ENCODE data around the gene PARK7.
"Not testable (repeated sequence)": the region's sequence is repeated elsewhere in the genome, so short reads cannot be mapped to it uniquely, and the experiment has no call there.

The PARK7 gene

DNA sequence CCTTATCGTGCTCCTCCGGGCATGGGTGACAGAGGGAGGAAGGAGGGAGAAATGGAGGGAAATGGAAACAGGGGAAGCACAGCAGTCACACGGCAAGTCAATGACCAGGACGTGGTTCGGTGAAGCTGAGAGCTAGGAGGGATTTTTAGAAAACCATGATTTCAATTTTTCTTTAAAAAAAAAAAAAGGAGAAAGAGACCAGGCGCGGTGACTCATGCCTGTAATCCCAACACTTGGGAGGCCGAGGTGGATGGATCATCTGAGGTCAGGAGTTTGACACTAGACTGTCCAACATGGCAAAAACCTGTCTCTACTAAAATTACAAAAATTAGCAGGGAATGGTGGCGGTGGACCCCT, 20.1 kb upstream of the PARK7 start:
- CTCF ChIA-PET = interaction anchor here (2.9 kb wide), 1 partner anchor 273 kb away, joined by 21 read pairs; no protein-coding TSS in a partner anchor
- POLR2A ChIA-PET = no interaction called here
- TF ChIP-seq, protein P1, sequence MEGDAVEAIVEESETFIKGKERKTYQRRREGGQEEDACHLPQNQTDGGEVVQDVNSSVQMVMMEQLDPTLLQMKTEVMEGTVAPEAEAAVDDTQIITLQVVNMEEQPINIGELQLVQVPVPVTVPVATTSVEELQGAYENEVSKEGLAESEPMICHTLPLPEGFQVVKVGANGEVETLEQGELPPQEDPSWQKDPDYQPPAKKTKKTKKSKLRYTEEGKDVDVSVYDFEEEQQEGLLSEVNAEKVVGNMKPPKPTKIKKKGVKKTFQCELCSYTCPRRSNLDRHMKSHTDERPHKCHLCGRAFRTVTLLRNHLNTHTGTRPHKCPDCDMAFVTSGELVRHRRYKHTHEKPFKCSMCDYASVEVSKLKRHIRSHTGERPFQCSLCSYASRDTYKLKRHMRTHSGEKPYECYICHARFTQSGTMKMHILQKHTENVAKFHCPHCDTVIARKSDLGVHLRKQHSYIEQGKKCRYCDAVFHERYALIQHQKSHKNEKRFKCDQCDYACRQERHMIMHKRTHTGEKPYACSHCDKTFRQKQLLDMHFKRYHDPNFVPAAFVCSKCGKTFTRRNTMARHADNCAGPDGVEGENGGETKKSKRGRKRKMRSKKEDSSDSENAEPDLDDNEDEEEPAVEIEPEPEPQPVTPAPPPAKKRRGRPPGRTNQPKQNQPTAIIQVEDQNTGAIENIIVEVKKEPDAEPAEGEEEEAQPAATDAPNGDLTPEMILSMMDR (IDR thresholded peaks at IDR 0.05; ENCODE audit: insufficient read depth, low read length, missing control alignments) = no peak
- no peak for DNase-seq (ENCODE audit: low read depth, low spot score)
- H3K4me3 ChIP-seq (ENCODE audit: low read depth, low read length) = no peak overlapping the region

DNA sequence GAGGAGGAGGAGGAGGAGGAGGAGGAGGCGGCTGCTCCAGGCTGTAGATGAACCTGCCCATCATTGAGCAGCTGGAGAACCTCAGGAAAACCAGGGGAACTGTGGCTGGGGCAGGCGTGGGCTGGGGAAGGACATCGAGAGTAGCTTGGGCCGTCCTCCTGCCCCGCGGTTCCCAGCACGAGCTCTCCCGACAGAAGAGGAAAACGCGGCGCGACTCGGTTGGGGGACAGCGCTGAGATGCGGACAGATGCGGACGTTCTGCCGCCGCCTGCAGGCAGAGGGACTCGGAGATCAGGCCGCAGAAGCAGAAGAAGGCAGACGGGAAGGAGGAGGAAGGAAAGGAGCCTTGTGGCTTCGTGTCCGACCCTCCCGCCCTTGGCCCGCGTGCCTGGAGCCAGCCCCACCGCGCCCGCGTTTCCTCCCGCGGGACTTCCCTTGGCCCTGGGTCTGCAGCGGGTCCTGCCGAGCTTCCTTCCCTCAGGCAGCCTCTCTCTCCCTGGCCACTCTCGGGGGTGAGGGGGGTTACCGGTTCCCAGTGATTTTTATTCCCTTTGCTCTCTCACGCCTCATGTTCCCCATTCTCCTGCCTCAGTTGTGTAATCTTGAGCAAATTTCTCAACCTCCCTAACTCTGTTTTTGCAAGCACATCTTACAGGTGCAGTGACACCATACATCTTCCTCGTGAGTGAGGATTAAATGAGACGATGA, 19.1 kb upstream of the PARK7 start:
- ChIA-PET CTCF (interaction anchor here (0.6 to 2.9 kb wide), 10 partner anchors 10 to 274 kb away, joined by 3 to 21 read pairs (median 4); no protein-coding TSS in a partner anchor), POLR2A (no interaction called here)
- DNase-seq (ENCODE audit: low read depth, low spot score) = no peak
- H3K4me3 ChIP-seq (ENCODE audit: low read depth, low read length) = peak overlapping the region; percentile 44
- TF ChIP-seq, protein P1 (IDR thresholded peaks at IDR 0.05; ENCODE audit: insufficient read depth, low read length, missing control alignments) = peak; percentile 69

DNA sequence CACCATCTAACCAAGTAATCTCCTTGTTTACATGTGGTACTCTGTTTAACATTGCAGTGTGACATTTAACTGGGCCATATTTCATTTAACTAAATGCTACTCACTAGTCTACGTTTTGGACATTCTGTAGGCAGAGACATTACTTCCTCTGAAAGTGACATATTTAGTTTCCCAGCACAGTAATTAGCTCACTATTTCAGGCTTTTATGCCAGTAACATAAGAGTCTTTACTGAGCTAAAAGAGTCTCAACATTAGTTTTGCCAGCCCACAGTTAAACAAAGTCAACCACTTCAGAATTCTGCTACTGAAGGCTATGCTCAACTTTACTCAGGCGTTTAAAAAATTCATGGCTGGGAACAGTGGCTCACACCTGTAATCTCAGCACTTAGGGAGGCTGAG, 18.3 kb upstream of the PARK7 start:
- POLR2A ChIA-PET = interaction anchor here (0.6 kb wide), 1 partner anchor 53 kb away, joined by 3 read pairs; no protein-coding TSS in a partner anchor
- TF ChIP-seq, protein P1 (IDR thresholded peaks at IDR 0.05; ENCODE audit: insufficient read depth, low read length, missing control alignments) = no peak
- CTCF ChIA-PET = interaction anchor here (0.6 to 2.9 kb wide), 6 partner anchors 11 to 275 kb away, joined by 3 to 21 read pairs (median 4); no protein-coding TSS in a partner anchor
- no peak for DNase-seq (ENCODE audit: low read depth, low spot score)
- H3K4me3 ChIP-seq (ENCODE audit: low read depth, low read length) = no peak overlapping the region

DNA sequence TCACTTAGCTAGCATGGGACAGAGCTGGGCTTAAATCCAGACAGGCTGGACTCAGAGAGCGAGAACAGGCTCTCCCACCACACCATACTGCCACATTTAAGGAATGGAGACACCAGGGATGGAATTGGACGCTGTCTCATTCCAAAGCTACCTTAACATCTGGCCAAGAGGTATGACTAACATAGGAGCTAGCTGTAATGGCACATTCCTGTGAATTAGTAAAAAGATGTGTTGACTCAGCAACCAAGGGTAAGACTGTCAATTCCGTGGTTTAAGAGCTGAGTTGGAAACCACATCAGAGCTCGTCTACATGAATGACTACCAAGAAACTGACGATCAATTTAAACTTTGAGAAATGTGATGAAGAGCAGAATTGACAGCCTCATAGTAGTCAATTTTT, 12.6 kb upstream of the PARK7 start:
- CTCF ChIA-PET = interaction anchor here (0.7 to 1.8 kb wide), 8 partner anchors 8 to 1247 kb away, joined by 3 to 9 read pairs (median 4); partner anchors contain the start of genes DNAJC11 and TNFRSF9
- TF ChIP-seq, protein P1 (IDR thresholded peaks at IDR 0.05; ENCODE audit: insufficient read depth, low read length, missing control alignments) = no peak
- peak; percentile 46 for DNase-seq (ENCODE audit: low read depth, low spot score)
- POLR2A ChIA-PET = interaction anchor here (1.1 kb wide), 1 partner anchor 12 kb away, joined by 7 read pairs; the partner anchor contains the start of gene PARK7
- H3K4me3 ChIP-seq (ENCODE audit: low read depth, low read length) = no peak overlapping the region

DNA sequence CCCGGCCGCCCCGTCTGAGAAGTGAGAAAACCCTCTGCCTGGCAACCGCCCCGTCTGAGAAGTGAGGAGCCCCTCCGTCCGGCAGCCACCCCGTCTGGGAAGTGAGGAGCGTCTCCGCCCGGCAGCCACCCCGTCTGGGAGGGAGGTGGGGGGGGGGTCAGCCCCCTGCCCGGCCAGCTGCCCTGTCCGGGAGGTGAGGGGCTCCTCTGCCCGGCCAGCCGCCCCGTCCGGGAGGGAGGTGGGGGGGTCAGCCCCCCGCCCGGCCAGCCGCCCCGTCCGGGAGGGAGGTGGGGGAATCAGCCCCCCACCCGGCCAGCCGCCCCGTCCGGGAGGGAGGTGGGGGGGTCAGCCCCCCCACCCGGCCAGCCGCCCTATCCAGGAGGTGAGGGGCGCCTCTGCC, 8.7 kb upstream of the PARK7 start:
- CTCF ChIA-PET; POLR2A ChIA-PET; DNase-seq (ENCODE audit: low read depth, low spot score): not testable (repeated sequence)

DNA sequence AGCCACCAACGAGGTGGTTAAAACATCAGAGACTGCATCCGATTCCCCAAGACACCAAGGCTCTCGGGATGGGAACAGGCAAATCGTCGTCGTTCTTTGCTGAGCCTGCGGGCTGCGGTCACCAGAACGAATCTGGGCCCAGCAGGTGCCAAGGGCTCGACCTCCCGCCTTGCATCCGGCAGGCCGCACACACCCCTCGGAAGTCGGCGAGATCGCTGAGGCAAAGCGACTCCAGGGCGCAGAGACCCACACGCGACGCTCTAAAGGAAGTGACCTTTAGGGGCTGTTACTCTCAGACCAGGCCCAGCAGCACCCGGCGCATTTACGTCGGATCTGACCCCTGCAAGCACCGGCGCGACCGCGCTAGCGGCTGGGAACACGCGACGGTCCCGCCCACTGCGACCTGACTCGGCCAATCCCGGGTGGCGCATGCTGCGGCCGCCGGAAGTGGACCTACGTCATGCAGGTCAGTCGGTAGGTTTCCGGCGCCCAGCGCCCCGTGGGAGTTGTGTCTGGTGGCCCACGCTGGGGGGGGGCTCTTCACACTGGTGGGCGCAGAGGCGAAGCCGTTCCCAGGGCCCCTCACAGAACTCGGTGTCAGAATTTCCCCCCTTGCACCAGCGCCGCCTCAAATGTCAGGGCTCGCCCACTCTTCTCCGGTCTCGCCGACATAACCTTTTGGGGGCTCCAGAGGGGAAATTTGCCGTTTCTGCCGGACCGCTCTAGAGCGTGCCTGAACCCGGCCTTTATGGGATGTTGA, 7.5 kb upstream of the PARK7 start:
- H3K4me3 ChIP-seq (ENCODE audit: low read depth, low read length) = peak overlapping the region; percentile 62
- no peak for DNase-seq (ENCODE audit: low read depth, low spot score)
- ChIA-PET POLR2A (no interaction called here), CTCF (no interaction called here)
- TF ChIP-seq, protein P1 (IDR thresholded peaks at IDR 0.05; ENCODE audit: insufficient read depth, low read length, missing control alignments) = no peak

More for the DNA sequence above, 8.7 kb upstream of the PARK7 start:
- not testable (repeated sequence) for H3K4me3 ChIP-seq (ENCODE audit: low read depth, low read length)

Data from AG04449 (cell line).